Sciatic nerve (tissue), 2 donors: ENCODE measurements around the gene GZMM. TPM values are rescaled to one million over a fixed set of nuclear protein-coding genes. Genes with fewer than 3 reads are reported as not detected.

Experiments
- ATAC-seq: fragments of 200-7000 bp; cut with Tn5 transposase; one replicate; pipeline ENCODE4 v1.9.1; 2020; ENCODE audit warnings: mild to moderate bottlenecking, moderate library complexity
- DNase-seq: peaks from one replicate; pipeline ENCODE4 v3.0.0-alpha.2; 2020; ENCODE audit warnings: low spot score
- intact Hi-C: fragments of 100-400 bp; cut with DNase I; formaldehyde crosslinking; loops from one replicate; pipeline ENCODE4 v1.14.2; 2022
- total RNA-seq: library from RNA; stranded (reverse); fragmentation: NEBNext Ultra II Directional; extraction: Animal tissue kit (Norgen Biotek cat#: 25700); gene quantifications from one replicate; pipeline ENCODE4 v1.2.1, GENCODE V29; 2021
- donor health status: DM: no; HTN: no; CAD: no.
- donor health status: DM: no; HTN: no; CAD: no.

The GZMM gene
- total RNA-seq, 1 donor from 2014 or later = 1.4 TPM

- DNase-seq = peak; percentile 78
- intact Hi-C loops = no loop called here
- ATAC-seq = peak; percentile 71
Observed at GRCh38 chr19:532561-533363, 11.1 kb upstream of the GZMM start.

GRCh38 chr19:533364-534058 lies 10.3 kb upstream of the GZMM start:
- DNase-seq (no peak), ATAC-seq (no peak)
- intact Hi-C loops = no loop called here

GRCh38 chr19:534088-534487 lies 9.8 kb upstream of the GZMM start:
- DNase-seq (no peak), ATAC-seq (no peak)
- intact Hi-C loops = no loop called here

GRCh38 chr19:535017-535835 lies 8.6 kb upstream of the GZMM start:
- no peak for ATAC-seq
- no peak for DNase-seq
- intact Hi-C loops = no loop called here

DNA sequence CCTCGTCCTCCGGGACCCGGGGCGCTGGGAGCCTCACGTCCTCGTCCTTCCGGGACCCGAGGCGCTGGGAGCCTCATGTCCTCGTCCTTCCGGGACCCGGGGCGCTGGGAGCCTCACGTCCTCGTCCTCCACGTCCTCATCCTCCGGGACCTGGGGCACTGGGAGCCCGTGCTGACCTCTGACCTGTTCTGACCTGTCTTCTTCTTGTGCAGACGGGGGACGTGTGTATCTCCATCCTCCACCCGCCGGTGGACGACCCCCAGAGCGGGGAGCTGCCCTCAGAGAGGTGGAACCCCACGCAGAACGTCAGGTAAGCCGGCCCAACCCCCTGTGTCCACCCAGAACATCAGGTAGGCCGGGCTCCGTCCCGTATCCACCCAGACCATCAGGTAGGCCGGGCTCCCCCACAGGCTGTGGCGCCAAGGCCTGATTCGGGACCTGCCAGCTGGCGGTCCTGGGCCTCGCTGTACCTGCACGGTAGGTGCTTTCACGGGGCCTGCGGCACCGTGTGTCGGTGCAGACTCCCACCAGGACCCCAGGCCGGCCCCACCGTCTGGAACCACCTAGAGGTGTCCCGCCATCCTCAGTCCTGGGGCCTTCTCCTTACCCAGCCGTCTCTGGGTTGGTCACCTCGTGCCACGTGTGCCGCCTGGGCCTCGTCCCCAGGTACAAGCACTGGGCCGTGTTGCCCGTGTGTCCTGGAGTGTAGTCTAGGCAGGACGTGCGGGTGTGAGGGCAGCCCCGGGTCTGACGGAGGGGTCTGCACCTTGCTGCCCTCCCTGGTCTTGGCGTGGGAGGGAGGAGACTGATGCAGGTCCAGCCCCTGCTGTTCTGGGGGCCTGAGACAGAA lies 7.6 kb upstream of the GZMM start:
- ATAC-seq (no peak), DNase-seq (no peak)
- intact Hi-C loops = no loop called here

DNA sequence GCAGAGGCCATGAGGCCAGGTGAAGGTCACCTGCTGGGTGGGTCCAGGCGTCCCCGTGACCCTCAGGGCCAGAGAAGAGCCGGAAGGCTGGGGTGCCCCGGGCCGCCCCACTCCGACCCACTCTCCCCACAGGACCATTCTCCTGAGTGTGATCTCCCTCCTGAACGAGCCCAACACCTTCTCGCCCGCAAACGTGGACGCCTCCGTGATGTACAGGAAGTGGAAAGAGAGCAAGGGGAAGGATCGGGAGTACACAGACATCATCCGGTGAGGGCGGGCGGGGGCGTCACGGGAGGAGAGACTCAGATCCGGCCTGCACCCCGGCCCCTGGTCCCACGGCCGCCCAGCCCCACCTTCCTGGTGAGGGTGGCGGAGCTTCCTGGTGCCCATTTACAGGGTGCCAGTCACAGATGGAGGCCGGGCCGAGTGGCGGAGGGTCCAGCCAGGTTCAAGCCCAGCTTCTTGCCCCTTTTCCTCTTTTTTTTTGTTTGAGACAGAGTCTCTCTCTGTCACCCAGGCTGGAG lies 6.9 kb upstream of the GZMM start:
- DNase-seq (no peak), ATAC-seq (no peak)
- intact Hi-C loops = no loop called here

- DNase-seq (no peak), ATAC-seq (no peak)
- intact Hi-C loops = no loop called here
Observed at GRCh38 chr19:538641-539428, 5.0 kb upstream of the GZMM start.

DNA sequence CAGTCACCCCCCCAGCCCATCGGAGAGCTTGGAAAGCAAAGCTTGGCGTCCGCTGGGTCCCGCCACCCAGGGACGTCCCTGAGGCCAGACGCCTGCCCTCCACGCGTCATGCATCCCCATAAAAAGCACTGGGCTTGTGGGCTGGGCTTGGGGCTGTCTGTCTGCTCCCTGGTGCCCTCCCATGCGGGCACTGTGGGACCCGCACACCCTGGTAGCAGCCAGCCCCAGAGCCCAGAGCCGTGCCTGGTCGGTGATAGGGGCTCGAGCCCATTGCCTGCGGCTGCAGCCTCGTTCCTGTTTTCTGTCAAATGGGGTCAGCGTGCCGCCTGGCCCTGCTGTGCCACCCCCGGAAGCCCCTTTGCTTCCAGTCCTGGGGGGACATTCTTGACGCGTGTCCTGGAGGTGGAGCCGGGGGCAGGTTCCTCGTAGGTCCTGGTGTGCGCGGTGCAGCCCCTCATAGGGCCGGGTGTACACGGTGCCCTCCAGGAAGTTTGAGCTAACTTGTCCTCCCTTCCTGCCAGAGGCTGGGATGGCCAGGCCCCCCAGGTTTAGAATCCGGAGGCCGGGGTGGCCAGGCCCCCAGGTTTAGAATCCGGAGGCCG lies 4.3 kb upstream of the GZMM start:
- ATAC-seq (no peak), DNase-seq (no peak)
- intact Hi-C loops = no loop called here

DNA sequence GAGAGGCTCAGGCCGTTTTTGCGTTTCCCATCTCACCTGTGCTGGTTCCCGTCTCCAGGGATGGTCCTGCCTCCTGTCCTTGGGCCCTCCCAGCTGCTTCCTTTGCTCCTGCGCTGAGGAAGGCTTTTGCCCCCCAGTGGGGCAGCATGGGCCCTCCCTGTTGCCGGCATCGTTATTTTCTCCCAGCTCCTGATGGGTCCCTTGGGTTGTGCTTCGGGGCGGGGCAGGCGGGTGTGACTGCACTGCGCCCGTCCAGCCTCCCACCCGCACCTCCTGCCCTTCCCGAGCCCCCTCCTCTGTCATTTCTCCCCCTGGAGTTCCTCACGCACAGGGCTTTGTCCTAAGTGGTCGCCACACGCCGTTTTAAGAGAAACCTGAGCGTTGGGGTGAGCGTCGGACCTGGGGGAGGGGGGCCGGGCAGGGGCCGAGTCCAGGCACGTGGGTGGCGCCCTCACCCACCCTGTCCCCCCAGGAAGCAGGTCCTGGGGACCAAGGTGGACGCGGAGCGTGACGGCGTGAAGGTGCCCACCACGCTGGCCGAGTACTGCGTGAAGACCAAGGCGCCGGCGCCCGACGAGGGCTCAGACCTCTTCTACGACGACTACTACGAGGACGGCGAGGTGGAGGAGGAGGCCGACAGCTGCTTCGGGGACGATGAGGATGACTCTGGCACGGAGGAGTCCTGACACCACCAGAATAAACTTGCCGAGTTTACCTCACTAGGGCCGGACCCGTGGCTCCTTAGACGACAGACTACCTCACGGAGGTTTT lies 2.8 kb upstream of the GZMM start:
- ATAC-seq (no peak), DNase-seq (no peak)
- intact Hi-C loops = no loop called here

- DNase-seq = no peak
- intact Hi-C loops = no loop called here
Observed at GRCh38 chr19:541699-542098, 2.2 kb upstream of the GZMM start.

GRCh38 chr19:542173-542866 lies 1.5 kb upstream of the GZMM start:
- DNase-seq (no peak), ATAC-seq (no peak)
- intact Hi-C loops = no loop called here

More at GRCh38 chr19:541699-542098, 2.2 kb upstream of the GZMM start:
- no peak for ATAC-seq

- intact Hi-C loops = no loop called here
- DNase-seq = no peak
- no peak for ATAC-seq
Observed at GRCh38 chr19:547117-547516, 3.3 kb downstream of the GZMM start.

GRCh38 chr19:547836-548720 lies 4.2 kb downstream of the GZMM start:
- intact Hi-C loops = no loop called here
- DNase-seq = no peak
- ATAC-seq = no peak

- intact Hi-C loops = no loop called here
- DNase-seq = no peak
- ATAC-seq = peak; percentile 20
Observed at GRCh38 chr19:548886-549830, 5.3 kb downstream of the GZMM start.
